GM10847 (cell line): ENCODE results near the gene UGT1A6.

Experiments
- POLR2A ChIP-seq: IDR thresholded peaks from 2 replicates; pipeline ENCODE4 v1.6.1; 2011; ENCODE audit not compliant: insufficient read length; ENCODE audit errors: extremely low read depth

Gene UGT1A6

GRCh38 chr2:233679196-233679595 is 13.5 kb upstream of the UGT1A6 start:
- no peak for TF ChIP-seq POLR2A

- TF ChIP-seq POLR2A: no peak
These were observed 12.2 kb upstream of the UGT1A6 start for GRCh38 chr2:233680361-233681045.

GRCh38 chr2:233681521-233682099 is 11.1 kb upstream of the UGT1A6 start, which contains the start of gene UGT1A7:
Gene UGT1A7, plus strand, starts transcription at chr2:233681901. Its CDS starts 37 bp downstream, at chr2:233681938.
- no peak for TF ChIP-seq POLR2A

GRCh38 chr2:233684640-233685039 is 8.1 kb upstream of the UGT1A6 start:
- TF ChIP-seq POLR2A: no peak

- TF ChIP-seq POLR2A: no peak
These were observed 5.8 kb upstream of the UGT1A6 start for GRCh38 chr2:233686928-233687327.

GRCh38 chr2:233688341-233688740 is 4.3 kb upstream of the UGT1A6 start:
- TF ChIP-seq POLR2A: no peak

- no peak for TF ChIP-seq POLR2A
These were observed 3.7 kb upstream of the UGT1A6 start for GRCh38 chr2:233689031-233689430.

GRCh38 chr2:233689501-233689900 is 3.2 kb upstream of the UGT1A6 start:
- TF ChIP-seq POLR2A: no peak

GRCh38 chr2:233690444-233690843 is 2.2 kb upstream of the UGT1A6 start:
- no peak for TF ChIP-seq POLR2A

- no peak for TF ChIP-seq POLR2A
These were observed 952 bp upstream of the UGT1A6 start for GRCh38 chr2:233691443-233692433.

GRCh38 chr2:233693963-233694362 is 1.3 kb downstream of the UGT1A6 start:
- TF ChIP-seq POLR2A: no peak

- TF ChIP-seq POLR2A: no peak
These were observed 6.0 kb downstream of the UGT1A6 start for GRCh38 chr2:233698740-233699139.

- no peak for TF ChIP-seq POLR2A
These were observed 6.8 kb downstream of the UGT1A6 start for GRCh38 chr2:233699424-233700027.

- no peak for TF ChIP-seq POLR2A
These were observed 7.4 kb downstream of the UGT1A6 start for GRCh38 chr2:233700028-233700635.

- TF ChIP-seq POLR2A: no peak
These were observed 9.5 kb downstream of the UGT1A6 start for GRCh38 chr2:233702238-233702637.
